Frontal cortex (tissue), 4 donors: ENCODE measurements around the gene C3orf22. TPM values are rescaled to one million over a fixed set of nuclear protein-coding genes. Genes with fewer than 3 reads are reported as not detected.
"Not testable (repeated sequence)": the region's sequence is repeated elsewhere in the genome, so short reads cannot be mapped to it uniquely, and the experiment has no call there.

Experiments
- DNase-seq, 2 donors: peaks; one replicate each; pipeline ENCODE4 v3.0.0; 2012; ENCODE audit warnings: low spot score in 2 of 2
- FAIRE-seq: peaks from 2 replicates; lab custom pipeline; 2012; peaks lifted over from hg19 to GRCh38; lab: Jason Lieb, UNC
- total RNA-seq: library from RNA; depleted of rRNA; stranded (reverse); fragments of >200 nt; gene quantifications from one replicate; pipeline ENCODE4 v1.2.3, GENCODE V29; 2014
- donor health status: control.
- donor health status: control.
- donor health status: control.

The C3orf22 gene
- total RNA-seq, 1 donor from 2014 or later, result not detected

- DNase-seq (no peak), FAIRE-seq (no peak)
Observed at GRCh38 chr3:126545544-126545943, 13.2 kb downstream of the C3orf22 start.

GRCh38 chr3:126544596-126545281 lies 14.0 kb downstream of the C3orf22 start:
- FAIRE-seq, result no peak

GRCh38 chr3:126543457-126544061 lies 15.2 kb downstream of the C3orf22 start:
- no peak for DNase-seq
- no peak for FAIRE-seq

More at GRCh38 chr3:126544596-126545281, 14.0 kb downstream of the C3orf22 start:
- no peak for DNase-seq

- no peak for FAIRE-seq
Observed at GRCh38 chr3:126542340-126543241, 16.1 kb downstream of the C3orf22 start.

GRCh38 chr3:126541628-126542339 lies 16.9 kb downstream of the C3orf22 start:
- no peak for FAIRE-seq
- DNase-seq, result no peak

More at GRCh38 chr3:126542340-126543241, 16.1 kb downstream of the C3orf22 start:
- DNase-seq, result no peak

GRCh38 chr3:126540951-126541627 lies 17.6 kb downstream of the C3orf22 start:
- no peak for FAIRE-seq
- no peak for DNase-seq

- DNase-seq (no peak), FAIRE-seq (no peak)
Observed at GRCh38 chr3:126540342-126540849, 18.3 kb downstream of the C3orf22 start.

- DNase-seq, result no peak
- no peak for FAIRE-seq
Observed at GRCh38 chr3:126539558-126540250, 19.0 kb downstream of the C3orf22 start.

- DNase-seq, result no peak
- FAIRE-seq, result no peak
Observed at GRCh38 chr3:126538966-126539365, 19.8 kb downstream of the C3orf22 start.

- FAIRE-seq (no peak), DNase-seq (no peak)
Observed at GRCh38 chr3:126538316-126538715, 20.4 kb downstream of the C3orf22 start.

- DNase-seq, result no peak
- no peak for FAIRE-seq
Observed at GRCh38 chr3:126537730-126538281, 20.9 kb downstream of the C3orf22 start.

GRCh38 chr3:126537116-126537729 lies 21.5 kb downstream of the C3orf22 start:
- DNase-seq, result no peak
- FAIRE-seq, result no peak

GRCh38 chr3:126536126-126536525 lies 22.6 kb downstream of the C3orf22 start:
- no peak for DNase-seq
- no peak for FAIRE-seq

- no peak for DNase-seq
- no peak for FAIRE-seq
Observed at GRCh38 chr3:126535636-126536035, 23.1 kb downstream of the C3orf22 start.

GRCh38 chr3:126534716-126535115 lies 24.0 kb downstream of the C3orf22 start:
- DNase-seq, FAIRE-seq: not testable (repeated sequence)

- FAIRE-seq (no peak), DNase-seq (no peak)
Observed at GRCh38 chr3:126533506-126533905, 25.2 kb downstream of the C3orf22 start.

GRCh38 chr3:126531051-126531330 lies 27.7 kb downstream of the C3orf22 start:
- DNase-seq (no peak), FAIRE-seq (no peak)
